Measurements from ENCODE around the gene NUP153. TPM values are rescaled to one million over a fixed set of nuclear protein-coding genes. Genes with fewer than 3 reads are reported as not detected.

Gene NUP153
- total RNA-seq (2022; extraction: Qiagen RNA extraction), result 26.0 to 34.9 TPM (median 29.1 TPM) in 5 replicates

DNA sequence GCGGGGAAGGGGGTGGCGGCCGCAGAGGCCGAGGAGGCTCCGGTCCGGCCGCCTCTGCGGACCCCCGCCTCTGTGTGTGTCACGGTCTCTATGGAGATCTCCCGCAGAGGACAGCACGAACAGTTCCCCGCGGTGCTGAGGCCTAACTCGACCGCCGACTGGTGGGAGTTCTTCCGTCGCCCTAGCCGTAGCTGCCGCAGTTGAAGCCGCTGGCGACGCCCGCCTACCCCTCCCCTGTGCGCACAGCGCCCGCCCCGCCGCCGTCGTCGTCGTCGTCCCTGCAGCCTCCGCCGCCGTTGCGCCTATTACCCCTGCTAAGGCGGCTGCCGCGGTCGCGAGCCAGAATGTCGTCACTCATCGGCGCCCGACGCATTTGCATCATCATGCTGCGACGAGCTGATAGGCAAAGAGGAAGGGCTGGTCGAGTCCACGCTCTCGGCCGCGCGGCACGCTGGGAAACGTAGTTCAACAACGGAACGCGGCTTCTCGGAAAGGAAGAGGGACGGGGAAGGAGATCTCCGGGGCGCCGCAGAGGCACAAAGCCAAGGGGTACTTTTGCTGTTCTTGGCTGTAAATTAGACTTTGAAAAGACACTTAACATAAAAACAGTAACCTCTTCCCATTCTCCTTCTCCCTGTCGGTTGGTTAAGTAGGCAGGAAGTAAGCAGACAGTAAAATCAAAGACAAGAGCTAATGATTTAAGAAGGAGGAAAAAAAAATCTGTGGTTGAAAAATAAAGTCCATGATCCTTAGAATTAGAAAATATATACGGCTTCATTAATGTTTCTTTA lies at the start of gene NUP153:
Gene NUP153 (minus strand): TSS at position 346 of the 791 bp plus-strand sequence. CDS start 538 bp downstream, outside the sequence.

GRCh38 chr6:17599877-17600526 lies 106.7 kb downstream of the NUP153 start, which contains the start of gene FAM8A1:
FAM8A1 (plus strand) TSS chr6:17600302; CDS start chr6:17600410, 108 bp downstream.

Other genes with a start within 250 kb of the NUP153 start
- 3.4 to 4.8 TPM (median 4.4 TPM) in 5 replicates for gene FAM8A1, start 106.6 kb downstream of the NUP153 start, total RNA-seq (2022; extraction: Qiagen RNA extraction)